H9 (cell line): ENCODE data around the gene CRCP. TPM values are rescaled to one million over a fixed set of nuclear protein-coding genes. Genes with fewer than 3 reads are reported as not detected.

Experiments
- DNase-seq: peaks from one replicate; pipeline ENCODE4 v3.0.0-alpha.2; 2017
- H2AFZ ChIP-seq: one replicate; pipeline ENCODE4 v1.6.1; 2013; ENCODE audit warnings: mild to moderate bottlenecking, low read length, control low read depth, moderate library complexity
- H2AK5ac ChIP-seq: 2 replicates; pipeline ENCODE4 v1.6.1; 2013; ENCODE audit warnings: low read length, control low read depth, mixed read lengths; ENCODE audit not compliant: insufficient read length
- H2BK120ac ChIP-seq: one replicate; pipeline ENCODE4 v1.6.1; 2013; ENCODE audit warnings: low read depth, mild to moderate bottlenecking, low read length, control low read depth, inconsistent platforms; ENCODE audit not compliant: poor library complexity, severe bottlenecking
- H2BK12ac ChIP-seq: 2 replicates; pipeline ENCODE4 v1.6.1; 2013; ENCODE audit warnings: low read length, control low read depth, mixed read lengths, low read depth; ENCODE audit not compliant: insufficient read length
- H2BK15ac ChIP-seq: 2 replicates; pipeline ENCODE4 v1.6.1; 2013; ENCODE audit warnings: low read depth, low read length, control low read depth
- H2BK20ac ChIP-seq: one replicate; pipeline ENCODE4 v1.6.1; 2013; ENCODE audit warnings: low read depth, mild to moderate bottlenecking, low read length, control low read depth, inconsistent platforms; ENCODE audit not compliant: poor library complexity, severe bottlenecking
- H2BK5ac ChIP-seq: 2 replicates; pipeline ENCODE4 v1.6.1; 2013; ENCODE audit warnings: low read length, control low read depth, mixed read lengths; ENCODE audit not compliant: insufficient read length
- H3K14ac ChIP-seq: 2 replicates; pipeline ENCODE4 v1.6.1; 2013; ENCODE audit warnings: low read length, control low read depth; ENCODE audit not compliant: insufficient read depth
- H3K18ac ChIP-seq: 2 replicates; pipeline ENCODE4 v1.6.1; 2013; ENCODE audit warnings: low read depth, mild to moderate bottlenecking, mixed read lengths, low read length, control low read depth; ENCODE audit not compliant: insufficient read length
- H3K23ac ChIP-seq: 2 replicates; pipeline ENCODE4 v1.6.1; 2013; ENCODE audit warnings: low read length, control low read depth, mixed read lengths, low read depth; ENCODE audit not compliant: insufficient read length
- H3K23me2 ChIP-seq: 2 replicates; pipeline ENCODE4 v1.6.1; 2013; ENCODE audit warnings: low read depth, mild to moderate bottlenecking, mixed read lengths, low read length, control low read depth; ENCODE audit not compliant: insufficient read length, poor library complexity, severe bottlenecking
- H3K27ac ChIP-seq: 2 replicates; pipeline ENCODE4 v1.5.1; 2013; ENCODE audit warnings: low read length, control low read depth, mixed read lengths, low read depth; ENCODE audit not compliant: insufficient read length
- H3K27me3 ChIP-seq: 2 replicates; pipeline ENCODE4 v1.6.1; 2013; ENCODE audit warnings: low read length, control low read depth, inconsistent platforms; ENCODE audit not compliant: insufficient read depth
- H3K4ac ChIP-seq: 2 replicates; pipeline ENCODE4 v1.6.1; 2013; ENCODE audit warnings: low read depth, mild to moderate bottlenecking, control low read depth, inconsistent platforms, low read length, moderate library complexity
- H3K4me1 ChIP-seq: 2 replicates; pipeline ENCODE4 v1.6.1; 2013; ENCODE audit warnings: low read length, control low read depth, inconsistent platforms; ENCODE audit not compliant: insufficient read depth
- H3K4me2 ChIP-seq: 2 replicates; pipeline ENCODE4 v1.6.1; 2013; ENCODE audit warnings: low read length, control low read depth, mixed read lengths; ENCODE audit not compliant: insufficient read length, insufficient read depth
- H3K56ac ChIP-seq: 2 replicates; pipeline ENCODE4 v1.6.1; 2013; ENCODE audit warnings: low read depth, mild to moderate bottlenecking, mixed read lengths, low read length, control low read depth; ENCODE audit not compliant: insufficient read length
- H3K79me1 ChIP-seq: 2 replicates; pipeline ENCODE4 v1.6.1; 2013; ENCODE audit warnings: low read depth, mild to moderate bottlenecking, moderate library complexity, low read length, control low read depth, inconsistent platforms; ENCODE audit not compliant: insufficient read depth, poor library complexity, severe bottlenecking
- H3K79me2 ChIP-seq: 2 replicates; pipeline ENCODE4 v1.6.1; 2013; ENCODE audit warnings: low read length, control low read depth, inconsistent platforms; ENCODE audit not compliant: insufficient read depth
- H3K9ac ChIP-seq: 2 replicates; pipeline ENCODE4 v1.6.1; 2013; ENCODE audit warnings: low read length, control low read depth, mixed read lengths; ENCODE audit not compliant: insufficient read length; ENCODE audit errors: extremely low read depth
- H3K9me3 ChIP-seq: one replicate; pipeline ENCODE4 v1.6.1; 2013; ENCODE audit warnings: low read depth, low read length, inconsistent platforms; ENCODE audit not compliant: control insufficient read depth
- H3T11ph ChIP-seq: one replicate; pipeline ENCODE4 v1.6.1; 2013; ENCODE audit warnings: mild to moderate bottlenecking, low read length, control low read depth, inconsistent platforms
- H4K20me1 ChIP-seq: one replicate; pipeline ENCODE4 v1.6.1; 2013; ENCODE audit not compliant: control insufficient read depth, insufficient read length, insufficient read depth
- H4K5ac ChIP-seq: 2 replicates; pipeline ENCODE4 v1.6.1; 2013; ENCODE audit warnings: low read depth, mild to moderate bottlenecking, mixed read lengths, low read length, control low read depth; ENCODE audit not compliant: insufficient read length
- H4K8ac ChIP-seq: replicated peaks from 2 replicates; pipeline ENCODE4 v1.6.1; 2013; ENCODE audit warnings: low read length, control low read depth, mixed read lengths, low read depth; ENCODE audit not compliant: insufficient read length
- H4K91ac ChIP-seq: 2 replicates; pipeline ENCODE4 v1.6.1; 2013; ENCODE audit warnings: low read depth, mild to moderate bottlenecking, moderate library complexity, mixed read lengths, low read length, control low read depth; ENCODE audit not compliant: insufficient read length
- H3K27ac Mint-ChIP-seq, 3 experiments: 2 replicates in 2 of 3; 3 replicates in 1 of 3; pipeline ENCODE4 v1.8.0; 2020 to 2021; ENCODE audit warnings: mixed read lengths in 3 of 3, mild to moderate bottlenecking in 1 of 3, moderate library complexity in 1 of 3
- H3K27me3 Mint-ChIP-seq: 2 replicates; pipeline ENCODE4 v1.8.0; 2021; ENCODE audit warnings: low read depth, mild to moderate bottlenecking, moderate library complexity, mixed read lengths
- H3K36me3 Mint-ChIP-seq, 3 experiments: 2 replicates in 2 of 3; 3 replicates in 1 of 3; pipeline ENCODE4 v1.8.0; 2020 to 2021; ENCODE audit warnings: low read depth in 3 of 3, mixed read lengths in 3 of 3; ENCODE audit not compliant: insufficient read depth in 1 of 3
- H3K4me1 Mint-ChIP-seq, 2 experiments: 2 replicates each; pipeline ENCODE4 v1.8.0; 2020; ENCODE audit warnings: mixed read lengths in 2 of 2
- H3K4me3 Mint-ChIP-seq, 2 experiments: 2 replicates in 1 of 2; 3 replicates in 1 of 2; pipeline ENCODE4 v1.8.0; 2020 to 2021; ENCODE audit warnings: mild to moderate bottlenecking in 2 of 2, mixed read lengths in 2 of 2, moderate library complexity in 1 of 2
- H3K9me3 Mint-ChIP-seq, 2 experiments: 2 replicates in 1 of 2; 3 replicates in 1 of 2; pipeline ENCODE4 v1.8.0; 2020; ENCODE audit warnings: mild to moderate bottlenecking in 2 of 2, mixed read lengths in 2 of 2, moderate library complexity in 1 of 2
- whole genome bisulfite sequencing: extraction: QIAGEN DNeasy Blood & Tissue Kit; methylation state at CpG from one replicate; pipeline ENCODE4 v1.1.7; 2013; ENCODE audit warnings: missing lambda C conversion rate, low lambda C conversion rate, mixed read lengths; ENCODE audit not compliant: insufficient read length; ENCODE audit errors: extremely low coverage; 5-methylcytosine and 5-hydroxymethylcytosine counted together
- total RNA-seq: library from RNA; stranded (reverse); gene quantifications from 2 replicates; pipeline ENCODE4 v1.2.1, GENCODE V29; 2021
- TF ChIP-seq, protein P1 (sequence below): fragments of 200-600 bp; sonication (generic); conservative IDR thresholded peaks from 3 replicates; pipeline ENCODE4 v1.8.0; 2021; ENCODE audit warnings: antibody characterized with exemption, mild to moderate bottlenecking

The CRCP gene
- total RNA-seq, 1 experiment from 2014 or later: 39.0 TPM

DNA sequence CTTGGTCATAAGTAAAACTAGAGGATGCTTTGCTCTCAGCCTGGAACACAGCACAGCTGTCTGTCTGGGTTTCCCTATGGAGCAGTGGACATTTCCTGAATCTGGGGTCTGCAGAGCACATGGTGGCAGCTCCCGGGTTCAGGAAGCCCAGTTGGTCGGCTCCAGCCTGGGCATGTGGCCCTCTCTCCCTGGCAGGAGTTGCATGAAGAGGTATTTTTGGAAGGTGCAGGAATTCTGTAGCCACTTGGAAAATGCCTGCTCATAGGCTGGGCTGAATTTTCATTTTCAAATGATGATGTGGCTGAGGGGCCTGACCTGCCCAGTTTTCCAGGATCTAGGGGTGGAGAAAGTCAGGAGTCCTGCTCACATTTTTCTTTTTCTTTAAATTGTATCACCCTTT lies 83.8 kb downstream of the CRCP start:
- Histone ChIP-seq H3K56ac (no peak overlapping the region), H2AFZ (no peak overlapping the region), H3K79me2 (no peaks in the 10 kb centered on the region), H4K5ac (no peak overlapping the region), H3K27ac (no peak overlapping the region), H3T11ph (no peak overlapping the region), H2AK5ac (no peak overlapping the region), H3K9me3 (no peaks in the 10 kb centered on the region), H3K79me1 (no peaks in the 10 kb centered on the region), H4K91ac (no peak overlapping the region), H2BK15ac (no peak overlapping the region), H3K14ac (no peak overlapping the region), H3K4ac (no peak overlapping the region), H2BK5ac (no peak overlapping the region), H3K18ac (no peak overlapping the region), H4K8ac (no peak overlapping the region), H3K23me2 (no peaks in the 10 kb centered on the region), H2BK12ac (no peak overlapping the region), H4K20me1 (no peaks in the 10 kb centered on the region), H2BK20ac (no peak overlapping the region), H3K4me2 (no peak overlapping the region), H3K4me1 (peaks cover 5% of the 10 kb centered on the region; the same call in 1 of the 2 replicates), H3K9ac (no peak overlapping the region), H3K27me3 (no peaks in the 10 kb centered on the region), H3K23ac (no peak overlapping the region), H2BK120ac (no peak overlapping the region)
- Mint-ChIP-seq H3K9me3 (no peaks in the 10 kb centered on the region; a peak in 2 of 5 replicates), H3K27me3 (peaks cover 9% of the 10 kb centered on the region), H3K4me1 (peaks cover 8 to 12% of the 10 kb centered on the region in 2 experiments; a peak in 3 of 4 replicates), H3K27ac (0 out of 7 replicates have a peak overlapping the region, but pooled peaks of 1 of the 3 experiments have one; percentile 62), H3K36me3 (no peaks in the 10 kb centered on the region), H3K4me3 (no peak overlapping the region)
- WGBS: no CpG with 5 or more reads among the region's 2 CpGs
- TF ChIP-seq, protein P1, sequence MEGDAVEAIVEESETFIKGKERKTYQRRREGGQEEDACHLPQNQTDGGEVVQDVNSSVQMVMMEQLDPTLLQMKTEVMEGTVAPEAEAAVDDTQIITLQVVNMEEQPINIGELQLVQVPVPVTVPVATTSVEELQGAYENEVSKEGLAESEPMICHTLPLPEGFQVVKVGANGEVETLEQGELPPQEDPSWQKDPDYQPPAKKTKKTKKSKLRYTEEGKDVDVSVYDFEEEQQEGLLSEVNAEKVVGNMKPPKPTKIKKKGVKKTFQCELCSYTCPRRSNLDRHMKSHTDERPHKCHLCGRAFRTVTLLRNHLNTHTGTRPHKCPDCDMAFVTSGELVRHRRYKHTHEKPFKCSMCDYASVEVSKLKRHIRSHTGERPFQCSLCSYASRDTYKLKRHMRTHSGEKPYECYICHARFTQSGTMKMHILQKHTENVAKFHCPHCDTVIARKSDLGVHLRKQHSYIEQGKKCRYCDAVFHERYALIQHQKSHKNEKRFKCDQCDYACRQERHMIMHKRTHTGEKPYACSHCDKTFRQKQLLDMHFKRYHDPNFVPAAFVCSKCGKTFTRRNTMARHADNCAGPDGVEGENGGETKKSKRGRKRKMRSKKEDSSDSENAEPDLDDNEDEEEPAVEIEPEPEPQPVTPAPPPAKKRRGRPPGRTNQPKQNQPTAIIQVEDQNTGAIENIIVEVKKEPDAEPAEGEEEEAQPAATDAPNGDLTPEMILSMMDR: no peak
- DNase-seq: no peak
